ENCODE data around the gene TEAD2.
A peak's percentile ranks its signal among the peaks of the same experiment; 100 is the strongest.
"Not testable (repeated sequence)": the region's sequence is repeated elsewhere in the genome, so short reads cannot be mapped to it uniquely, and the experiment has no call there.

Gene TEAD2

GRCh38 chr19:49338023-49338677 lies 24.1 kb downstream of the TEAD2 start:
- Histone ChIP-seq H3K36me3 (ENCODE audit: control insufficient read depth, insufficient read depth, low read length) (peaks cover 18% of the 10 kb centered on the region), H3K4me1 (ENCODE audit: control insufficient read depth, insufficient read depth, low read length) (peaks cover 3% of the 10 kb centered on the region; the same call in 1 of the 2 replicates), H3K4me3 (ENCODE audit: low read length) (peak overlapping the region; percentile 11; the same call in 1 of the 2 replicates), H3K27me3 (ENCODE audit: control insufficient read depth, insufficient read depth, low read length) (no peaks in the 10 kb centered on the region), H3K9me3 (ENCODE audit: control insufficient read depth, insufficient read depth, low read length) (no peaks in the 10 kb centered on the region), H3K27ac (ENCODE audit: low read length) (no peak overlapping the region)
- no peak for DNase-seq (ENCODE audit: low read depth, low spot score)
- WGBS (ENCODE audit: insufficient coverage, insufficient read length): no CpG with 5 or more reads among the region's 34 CpGs

GRCh38 chr19:49337267-49338022 lies 24.8 kb downstream of the TEAD2 start:
- Histone ChIP-seq H3K4me3 (ENCODE audit: low read length) (peak overlapping the region; percentile 11; the same call in 1 of the 2 replicates), H3K27ac (ENCODE audit: low read length) (no peak overlapping the region), H3K36me3 (ENCODE audit: control insufficient read depth, insufficient read depth, low read length) (peaks cover 11% of the 10 kb centered on the region; the same call in 1 of the 2 replicates), H3K27me3 (ENCODE audit: control insufficient read depth, insufficient read depth, low read length) (no peaks in the 10 kb centered on the region), H3K9me3 (ENCODE audit: control insufficient read depth, insufficient read depth, low read length) (no peaks in the 10 kb centered on the region), H3K4me1 (ENCODE audit: control insufficient read depth, insufficient read depth, low read length) (peaks cover 3% of the 10 kb centered on the region; the same call in 1 of the 2 replicates)
- no CpG with 5 or more reads among the region's 19 CpGs for WGBS (ENCODE audit: insufficient coverage, insufficient read length)
- no peak for DNase-seq (ENCODE audit: low read depth, low spot score)

GRCh38 chr19:49336482-49337266 lies 25.5 kb downstream of the TEAD2 start:
- WGBS (ENCODE audit: insufficient coverage, insufficient read length): no CpG with 5 or more reads among the region's 10 CpGs
- no peaks in the 10 kb centered on the region for H3K9me3 ChIP-seq (ENCODE audit: control insufficient read depth, insufficient read depth, low read length)
- H3K4me3 ChIP-seq (ENCODE audit: low read length): no peak overlapping the region
- H3K36me3 ChIP-seq (ENCODE audit: control insufficient read depth, insufficient read depth, low read length): peaks cover 7% of the 10 kb centered on the region; the same call in 1 of the 2 replicates
- H3K27ac ChIP-seq (ENCODE audit: low read length): no peak overlapping the region
- H3K27me3 ChIP-seq (ENCODE audit: control insufficient read depth, insufficient read depth, low read length): no peaks in the 10 kb centered on the region
- peaks cover 3% of the 10 kb centered on the region; the same call in 1 of the 2 replicates for H3K4me1 ChIP-seq (ENCODE audit: control insufficient read depth, insufficient read depth, low read length)
- DNase-seq (ENCODE audit: low read depth, low spot score): no peak

- H3K27ac ChIP-seq (ENCODE audit: low read length): no peak overlapping the region
- no peaks in the 10 kb centered on the region for H3K9me3 ChIP-seq (ENCODE audit: control insufficient read depth, insufficient read depth, low read length)
- H3K4me1 ChIP-seq (ENCODE audit: control insufficient read depth, insufficient read depth, low read length): peaks cover 3% of the 10 kb centered on the region; the same call in 1 of the 2 replicates
- no peak overlapping the region for H3K4me3 ChIP-seq (ENCODE audit: low read length)
- no CpG with 5 or more reads among the region's 14 CpGs for WGBS (ENCODE audit: insufficient coverage, insufficient read length)
- H3K36me3 ChIP-seq (ENCODE audit: control insufficient read depth, insufficient read depth, low read length): peaks cover under 1% of the 10 kb centered on the region; the same call in 1 of the 2 replicates
- no peaks in the 10 kb centered on the region for H3K27me3 ChIP-seq (ENCODE audit: control insufficient read depth, insufficient read depth, low read length)
- DNase-seq (ENCODE audit: low read depth, low spot score): no peak
Measured at GRCh38 chr19:49335784-49336481, 26.3 kb downstream of the TEAD2 start.

GRCh38 chr19:49335071-49335783 lies 27.0 kb downstream of the TEAD2 start, which contains the start of gene CD37:
Gene CD37, plus strand, starts transcription at chr19:49335406. Its CDS starts 135 bp downstream, at chr19:49335541.
- DNase-seq (ENCODE audit: low read depth, low spot score): no peak
- Histone ChIP-seq H3K9me3 (ENCODE audit: control insufficient read depth, insufficient read depth, low read length) (no peaks in the 10 kb centered on the region), H3K27me3 (ENCODE audit: control insufficient read depth, insufficient read depth, low read length) (no peaks in the 10 kb centered on the region), H3K27ac (ENCODE audit: low read length) (no peak within 1 kb of the TSS), H3K4me1 (ENCODE audit: control insufficient read depth, insufficient read depth, low read length) (peaks cover 3% of the 10 kb centered on the region; the same call in 1 of the 2 replicates), H3K36me3 (ENCODE audit: control insufficient read depth, insufficient read depth, low read length) (no peaks in the 10 kb centered on the region), H3K4me3 (ENCODE audit: low read length) (no peak within 1 kb of the TSS)
- no CpG with 5 or more reads among the region's 13 CpGs for WGBS (ENCODE audit: insufficient coverage, insufficient read length)

GRCh38 chr19:49333811-49334288 lies 28.4 kb downstream of the TEAD2 start:
- Histone ChIP-seq H3K4me1 (ENCODE audit: control insufficient read depth, insufficient read depth, low read length) (peaks cover 1% of the 10 kb centered on the region; the same call in 1 of the 2 replicates), H3K9me3 (ENCODE audit: control insufficient read depth, insufficient read depth, low read length) (no peaks in the 10 kb centered on the region), H3K36me3 (ENCODE audit: control insufficient read depth, insufficient read depth, low read length) (no peaks in the 10 kb centered on the region), H3K27me3 (ENCODE audit: control insufficient read depth, insufficient read depth, low read length) (no peaks in the 10 kb centered on the region), H3K4me3 (ENCODE audit: low read length) (no peak overlapping the region), H3K27ac (ENCODE audit: low read length) (no peak overlapping the region)
- WGBS (ENCODE audit: insufficient coverage, insufficient read length): no CpG with 5 or more reads among the region's 8 CpGs
- DNase-seq (ENCODE audit: low read depth, low spot score): no peak

GRCh38 chr19:49333418-49333805 lies 28.8 kb downstream of the TEAD2 start:
- peaks cover under 1% of the 10 kb centered on the region; the same call in 1 of the 2 replicates for H3K4me1 ChIP-seq (ENCODE audit: control insufficient read depth, insufficient read depth, low read length)
- no peak for DNase-seq (ENCODE audit: low read depth, low spot score)

GRCh38 chr19:49332691-49333417 lies 29.4 kb downstream of the TEAD2 start:
- not testable (repeated sequence) for H3K27ac ChIP-seq (ENCODE audit: low read length); DNase-seq (ENCODE audit: low read depth, low spot score); H3K4me1 ChIP-seq (ENCODE audit: control insufficient read depth, insufficient read depth, low read length); H3K27me3 ChIP-seq (ENCODE audit: control insufficient read depth, insufficient read depth, low read length); H3K4me3 ChIP-seq (ENCODE audit: low read length); H3K9me3 ChIP-seq (ENCODE audit: control insufficient read depth, insufficient read depth, low read length); H3K36me3 ChIP-seq (ENCODE audit: control insufficient read depth, insufficient read depth, low read length)
- no CpG with 5 or more reads among the region's 13 CpGs for WGBS (ENCODE audit: insufficient coverage, insufficient read length)

More at GRCh38 chr19:49333418-49333805, 28.8 kb downstream of the TEAD2 start:
- Histone ChIP-seq H3K27ac (ENCODE audit: low read length) (no peak overlapping the region), H3K9me3 (ENCODE audit: control insufficient read depth, insufficient read depth, low read length) (no peaks in the 10 kb centered on the region), H3K36me3 (ENCODE audit: control insufficient read depth, insufficient read depth, low read length) (no peaks in the 10 kb centered on the region), H3K27me3 (ENCODE audit: control insufficient read depth, insufficient read depth, low read length) (no peaks in the 10 kb centered on the region), H3K4me3 (ENCODE audit: low read length) (no peak overlapping the region)
- WGBS (ENCODE audit: insufficient coverage, insufficient read length): no CpG with 5 or more reads among the region's 3 CpGs

- no peaks in the 10 kb centered on the region for H3K4me1 ChIP-seq (ENCODE audit: control insufficient read depth, insufficient read depth, low read length)
- DNase-seq (ENCODE audit: low read depth, low spot score): no peak
Measured at GRCh38 chr19:49331616-49332055, 30.6 kb downstream of the TEAD2 start.

More at GRCh38 chr19:49331616-49332055, 30.6 kb downstream of the TEAD2 start:
- Histone ChIP-seq H3K4me3 (ENCODE audit: low read length) (no peak overlapping the region), H3K27me3 (ENCODE audit: control insufficient read depth, insufficient read depth, low read length) (no peaks in the 10 kb centered on the region), H3K9me3 (ENCODE audit: control insufficient read depth, insufficient read depth, low read length) (no peaks in the 10 kb centered on the region), H3K36me3 (ENCODE audit: control insufficient read depth, insufficient read depth, low read length) (no peaks in the 10 kb centered on the region), H3K27ac (ENCODE audit: low read length) (no peak overlapping the region)
- no CpG with 5 or more reads among the region's 2 CpGs for WGBS (ENCODE audit: insufficient coverage, insufficient read length)
